SK-N-SH (cell line): ENCODE data around the gene CD96.

Source experiments
- CTCF ChIP-seq: fragments of 200-600 bp; sonication (generic); IDR thresholded peaks from 2 replicates; pipeline ENCODE4 v1.6.1; 2017; ENCODE audit warnings: antibody characterized with exemption, mild to moderate bottlenecking, moderate library complexity
- EZH2phosphoT487 ChIP-seq: fragments of 200-600 bp; sonication (generic); IDR thresholded peaks from 2 replicates; pipeline ENCODE4 v1.6.1; 2017; ENCODE audit warnings: low read depth, mixed run types, mild to moderate bottlenecking, antibody characterized with exemption, moderate library complexity, borderline replicate concordance

- TF ChIP-seq CTCF: no peak
- no peak for TF ChIP-seq EZH2phosphoT487
Observed at GRCh38 chr3:111588527-111588926, 46.5 kb downstream of the CD96 start.
